Activated T-helper 2 cell treated with anti-CD3 and anti-CD28 coated beads, Interferon-gamma antibody, Interleukin-2, Interleukin-4, amounts not matched to agents 10 μg/mL and 5 μg/mL and 100 μg/mL, durations not matched to agents 14 hours and 24 hours and 36 hours (primary cell): ENCODE results near the gene NLRP6. TPM values are rescaled to one million over a fixed set of nuclear protein-coding genes. Genes with fewer than 3 reads are reported as not detected.
"Not testable (repeated sequence)": the region's sequence is repeated elsewhere in the genome, so short reads cannot be mapped to it uniquely, and the experiment has no call there.

Experiments
- DNase-seq: peaks from one replicate; pipeline ENCODE4 v3.0.0; 2021; ENCODE audit warnings: low spot score
- H3K27ac Mint-ChIP-seq: one replicate; pipeline ENCODE4 v1.8.0; 2021; ENCODE audit warnings: mixed read lengths
- H3K27me3 Mint-ChIP-seq: one replicate; pipeline ENCODE4 v1.8.0; 2021; ENCODE audit warnings: low read depth, mixed read lengths
- H3K36me3 Mint-ChIP-seq: one replicate; pipeline ENCODE4 v1.8.0; 2021; ENCODE audit warnings: low read depth, mixed read lengths
- H3K4me1 Mint-ChIP-seq: one replicate; pipeline ENCODE4 v1.8.0; 2021; ENCODE audit warnings: low read depth, mixed read lengths
- H3K4me3 Mint-ChIP-seq: one replicate; pipeline ENCODE4 v1.8.0; 2021; ENCODE audit warnings: low read depth, mild to moderate bottlenecking, moderate library complexity, mixed read lengths
- H3K9me3 Mint-ChIP-seq: one replicate; pipeline ENCODE4 v1.8.0; 2021; ENCODE audit warnings: mixed read lengths
- intact Hi-C: fragments of 100-400 bp; cut with micrococcal nuclease; formaldehyde crosslinking; loops from one replicate; pipeline ENCODE4 v1.15.1; 2023
- total RNA-seq: library from RNA; stranded (reverse); gene quantifications from 2 replicates; pipeline ENCODE4 v1.2.3, GENCODE V29; 2022

NLRP6 gene
- total RNA-seq, 1 donor from 2014 or later, result 1.1 TPM

- peaks cover 60% of the 10 kb centered on the region for H3K4me1 Mint-ChIP-seq
- intact Hi-C loops, result loop anchor here (2.0 kb wide), 2 partner anchors 14 to 28 kb away; no protein-coding TSS in a partner anchor
- no peaks in the 10 kb centered on the region for H3K27me3 Mint-ChIP-seq
- peaks cover 13% of the 10 kb centered on the region for H3K36me3 Mint-ChIP-seq
- no peaks in the 10 kb centered on the region for H3K9me3 Mint-ChIP-seq
- peak overlapping the region; percentile 94 for H3K27ac Mint-ChIP-seq
- no peak for DNase-seq
- H3K4me3 Mint-ChIP-seq, result peak overlapping the region; percentile 71
Observed at GRCh38 chr11:326592-326841, 48.3 kb downstream of the NLRP6 start.

GRCh38 chr11:326842-327580 lies 48.8 kb downstream of the NLRP6 start:
- Mint-ChIP-seq H3K9me3 (no peaks in the 10 kb centered on the region), H3K27me3 (no peaks in the 10 kb centered on the region), H3K4me1 (peaks cover 64% of the 10 kb centered on the region), H3K27ac (peak overlapping the region; percentile 94), H3K36me3 (peaks cover 13% of the 10 kb centered on the region), H3K4me3 (peak overlapping the region; percentile 71)
- no peak for DNase-seq
- intact Hi-C loops, result loop anchor here (2.0 kb wide), 2 partner anchors 14 to 28 kb away; no protein-coding TSS in a partner anchor

GRCh38 chr11:327581-327923 lies 49.3 kb downstream of the NLRP6 start:
- Mint-ChIP-seq H3K36me3 (peaks cover 13% of the 10 kb centered on the region), H3K27ac (peak overlapping the region; percentile 94), H3K4me1 (peaks cover 64% of the 10 kb centered on the region), H3K4me3 (peak overlapping the region; percentile 71), H3K27me3 (no peaks in the 10 kb centered on the region), H3K9me3 (no peaks in the 10 kb centered on the region)
- no peak for DNase-seq
- intact Hi-C loops, result loop anchor here (2.0 kb wide), 2 partner anchors 15 to 27 kb away; no protein-coding TSS in a partner anchor

- no peak for DNase-seq
- H3K27ac Mint-ChIP-seq, result peak overlapping the region; percentile 60
- peaks cover 64% of the 10 kb centered on the region for H3K4me1 Mint-ChIP-seq
- peak overlapping the region; percentile 10 for H3K4me3 Mint-ChIP-seq
- intact Hi-C loops, result no loop called here
- H3K9me3 Mint-ChIP-seq, result no peaks in the 10 kb centered on the region
- H3K27me3 Mint-ChIP-seq, result no peaks in the 10 kb centered on the region
- peaks cover 15% of the 10 kb centered on the region for H3K36me3 Mint-ChIP-seq
Observed at GRCh38 chr11:328012-328411, 49.8 kb downstream of the NLRP6 start.

GRCh38 chr11:328516-329100 lies 50.4 kb downstream of the NLRP6 start:
- Mint-ChIP-seq H3K36me3 (peaks cover 17% of the 10 kb centered on the region), H3K27ac (peak overlapping the region; percentile 87), H3K4me1 (peaks cover 64% of the 10 kb centered on the region), H3K4me3 (peak overlapping the region; percentile 64)
- intact Hi-C loops, H3K27me3 Mint-ChIP-seq, DNase-seq, H3K9me3 Mint-ChIP-seq: not testable (repeated sequence)

GRCh38 chr11:329886-330253 lies 51.7 kb downstream of the NLRP6 start:
- peak overlapping the region; percentile 64 for H3K4me3 Mint-ChIP-seq
- H3K27ac Mint-ChIP-seq, result peak overlapping the region; percentile 87
- DNase-seq, result no peak
- H3K4me1 Mint-ChIP-seq, result peaks cover 54% of the 10 kb centered on the region
- intact Hi-C loops, result no loop called here
- H3K27me3 Mint-ChIP-seq, result no peaks in the 10 kb centered on the region
- H3K36me3 Mint-ChIP-seq, result peaks cover 17% of the 10 kb centered on the region
- H3K9me3 Mint-ChIP-seq, result no peaks in the 10 kb centered on the region

- Mint-ChIP-seq H3K9me3 (no peaks in the 10 kb centered on the region), H3K4me3 (peak overlapping the region; percentile 30), H3K27ac (peak overlapping the region; percentile 87), H3K4me1 (peaks cover 53% of the 10 kb centered on the region), H3K36me3 (peaks cover 17% of the 10 kb centered on the region), H3K27me3 (no peaks in the 10 kb centered on the region)
- no peak for DNase-seq
- intact Hi-C loops, result no loop called here
Observed at GRCh38 chr11:330307-330693, 52.1 kb downstream of the NLRP6 start.

- peaks cover 52% of the 10 kb centered on the region for H3K4me1 Mint-ChIP-seq
Observed at GRCh38 chr11:330694-331357, 52.6 kb downstream of the NLRP6 start.

GRCh38 chr11:331358-332060 lies 53.3 kb downstream of the NLRP6 start:
- H3K4me1 Mint-ChIP-seq, result peaks cover 52% of the 10 kb centered on the region
- H3K36me3 Mint-ChIP-seq, result peaks cover 17% of the 10 kb centered on the region
- no peaks in the 10 kb centered on the region for H3K9me3 Mint-ChIP-seq
- H3K27ac Mint-ChIP-seq, result peak overlapping the region; percentile 65
- H3K27me3 Mint-ChIP-seq, result no peaks in the 10 kb centered on the region
- peak overlapping the region; percentile 51 for H3K4me3 Mint-ChIP-seq
- intact Hi-C loops, result loop anchor here (2.0 kb wide), 1 partner anchor 17 kb away; no protein-coding TSS in a partner anchor
- DNase-seq, result no peak

More at GRCh38 chr11:330694-331357, 52.6 kb downstream of the NLRP6 start:
- H3K27ac Mint-ChIP-seq, result peak overlapping the region; percentile 87
- peaks cover 17% of the 10 kb centered on the region for H3K36me3 Mint-ChIP-seq
- no peaks in the 10 kb centered on the region for H3K9me3 Mint-ChIP-seq
- intact Hi-C loops, result no loop called here
- DNase-seq, result no peak
- no peaks in the 10 kb centered on the region for H3K27me3 Mint-ChIP-seq
- peak overlapping the region; percentile 51 for H3K4me3 Mint-ChIP-seq

- peaks cover 49% of the 10 kb centered on the region for H3K4me1 Mint-ChIP-seq
- H3K4me3 Mint-ChIP-seq, result no peak overlapping the region
- H3K27me3 Mint-ChIP-seq, result no peaks in the 10 kb centered on the region
- peaks cover 17% of the 10 kb centered on the region for H3K36me3 Mint-ChIP-seq
- intact Hi-C loops, result loop anchor here (2.0 kb wide), 1 partner anchor 16 kb away; no protein-coding TSS in a partner anchor
- H3K9me3 Mint-ChIP-seq, result no peaks in the 10 kb centered on the region
- DNase-seq, result no peak
- no peak overlapping the region for H3K27ac Mint-ChIP-seq
Observed at GRCh38 chr11:332651-333480, 54.7 kb downstream of the NLRP6 start.

- H3K36me3 Mint-ChIP-seq, result peaks cover 17% of the 10 kb centered on the region
- H3K4me1 Mint-ChIP-seq, result peaks cover 42% of the 10 kb centered on the region
- not testable (repeated sequence) for DNase-seq, H3K4me3 Mint-ChIP-seq, H3K27ac Mint-ChIP-seq, H3K9me3 Mint-ChIP-seq, H3K27me3 Mint-ChIP-seq
- intact Hi-C loops, result loop anchor here (2.0 kb wide), 1 partner anchor 15 kb away; no protein-coding TSS in a partner anchor
Observed at GRCh38 chr11:333616-334263, 55.5 kb downstream of the NLRP6 start.
